ENCODE measurements around the gene UPB1.

UPB1 gene

GRCh38 chr22:24494528-24495364 is at the start of gene UPB1:
Gene UPB1, plus strand, starts transcription at chr22:24495332. Its CDS starts 72 bp downstream, at chr22:24495404.
- H3K27ac ChIP-seq (ENCODE audit: low read depth, low read length), result no peak within 1 kb of the TSS
- no peaks in the 10 kb centered on the region for H3K36me3 ChIP-seq (ENCODE audit: insufficient read depth, low read length)
- H3K4me3 ChIP-seq (ENCODE audit: low read depth in 1 of 2, low read length in 2 of 2), result no peak within 1 kb of the TSS
- no peaks in the 10 kb centered on the region for H3K4me1 ChIP-seq (ENCODE audit: insufficient read depth, low read length)
- no peak within 1 kb of the TSS for H3K9ac ChIP-seq (ENCODE audit: low read length)
- H3K27me3 ChIP-seq (ENCODE audit: control insufficient read depth in 1 of 2, insufficient read depth in 2 of 2, low read length in 2 of 2), result peaks cover 11 to 25% of the 10 kb centered on the region in 2 donors
- H3K9me3 ChIP-seq (ENCODE audit: low read length), result no peaks in the 10 kb centered on the region

- no peaks in the 10 kb centered on the region for H3K27me3 ChIP-seq (ENCODE audit: control insufficient read depth in 1 of 2, insufficient read depth in 2 of 2, low read length in 2 of 2)
- H3K9ac ChIP-seq (ENCODE audit: low read length), result no peak overlapping the region
- no peak overlapping the region for H3K27ac ChIP-seq (ENCODE audit: low read depth, low read length)
- no peaks in the 10 kb centered on the region for H3K4me1 ChIP-seq (ENCODE audit: insufficient read depth, low read length)
- no peak overlapping the region for H3K4me3 ChIP-seq (ENCODE audit: low read depth in 1 of 2, low read length in 2 of 2)
- H3K9me3 ChIP-seq (ENCODE audit: low read length), result no peaks in the 10 kb centered on the region
- H3K36me3 ChIP-seq (ENCODE audit: insufficient read depth, low read length), result no peaks in the 10 kb centered on the region
Measured at GRCh38 chr22:24445481-24446259, 49.5 kb upstream of the UPB1 start.

- no peak overlapping the region for H3K9ac ChIP-seq (ENCODE audit: low read length)
- no peaks in the 10 kb centered on the region for H3K9me3 ChIP-seq (ENCODE audit: low read length)
- no peaks in the 10 kb centered on the region for H3K27me3 ChIP-seq (ENCODE audit: control insufficient read depth in 1 of 2, insufficient read depth in 2 of 2, low read length in 2 of 2)
- H3K4me3 ChIP-seq (ENCODE audit: low read depth in 1 of 2, low read length in 2 of 2), result no peak overlapping the region
- no peaks in the 10 kb centered on the region for H3K4me1 ChIP-seq (ENCODE audit: insufficient read depth, low read length)
- no peaks in the 10 kb centered on the region for H3K36me3 ChIP-seq (ENCODE audit: insufficient read depth, low read length)
- H3K27ac ChIP-seq (ENCODE audit: low read depth, low read length), result no peak overlapping the region
Measured at GRCh38 chr22:24446260-24446611, 48.9 kb upstream of the UPB1 start.

- no peak overlapping the region for H3K27ac ChIP-seq (ENCODE audit: low read depth, low read length)
- no peak overlapping the region for H3K9ac ChIP-seq (ENCODE audit: low read length)
- H3K9me3 ChIP-seq (ENCODE audit: low read length), result no peaks in the 10 kb centered on the region
- H3K4me3 ChIP-seq (ENCODE audit: low read depth in 1 of 2, low read length in 2 of 2), result no peak overlapping the region
- H3K4me1 ChIP-seq (ENCODE audit: insufficient read depth, low read length), result peaks cover 3% of the 10 kb centered on the region
- H3K36me3 ChIP-seq (ENCODE audit: insufficient read depth, low read length), result no peaks in the 10 kb centered on the region
- H3K27me3 ChIP-seq (ENCODE audit: control insufficient read depth in 1 of 2, insufficient read depth in 2 of 2, low read length in 2 of 2), result no peaks in the 10 kb centered on the region
Measured at GRCh38 chr22:24450610-24451009, 44.5 kb upstream of the UPB1 start.

DNA sequence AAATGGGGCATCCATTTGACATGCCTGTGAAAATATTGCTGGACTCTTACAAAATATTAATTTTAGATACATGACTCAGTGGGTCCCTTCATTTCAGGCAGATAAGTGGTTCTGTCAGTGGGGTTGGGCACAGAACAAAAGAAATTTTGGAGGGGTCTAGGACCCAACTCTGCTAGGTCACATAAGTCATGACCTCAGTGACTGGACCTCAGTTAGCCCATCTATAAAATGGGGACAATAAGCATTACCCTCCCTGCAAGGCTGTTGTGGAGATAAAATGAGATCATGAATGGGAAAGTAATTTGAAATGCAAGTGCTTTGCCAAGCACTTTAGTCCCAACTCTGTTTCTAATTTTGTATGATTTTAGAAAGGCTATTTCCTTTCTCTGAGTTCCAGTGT is 44.0 kb upstream of the UPB1 start:
- Histone ChIP-seq H3K9ac (ENCODE audit: low read length) (no peak overlapping the region), H3K36me3 (ENCODE audit: insufficient read depth, low read length) (no peaks in the 10 kb centered on the region), H3K27ac (ENCODE audit: low read depth, low read length) (no peak overlapping the region), H3K4me1 (ENCODE audit: insufficient read depth, low read length) (peaks cover 8% of the 10 kb centered on the region), H3K9me3 (ENCODE audit: low read length) (no peaks in the 10 kb centered on the region), H3K4me3 (ENCODE audit: low read depth in 1 of 2, low read length in 2 of 2) (no peak overlapping the region), H3K27me3 (ENCODE audit: control insufficient read depth in 1 of 2, insufficient read depth in 2 of 2, low read length in 2 of 2) (no peaks in the 10 kb centered on the region)

DNA sequence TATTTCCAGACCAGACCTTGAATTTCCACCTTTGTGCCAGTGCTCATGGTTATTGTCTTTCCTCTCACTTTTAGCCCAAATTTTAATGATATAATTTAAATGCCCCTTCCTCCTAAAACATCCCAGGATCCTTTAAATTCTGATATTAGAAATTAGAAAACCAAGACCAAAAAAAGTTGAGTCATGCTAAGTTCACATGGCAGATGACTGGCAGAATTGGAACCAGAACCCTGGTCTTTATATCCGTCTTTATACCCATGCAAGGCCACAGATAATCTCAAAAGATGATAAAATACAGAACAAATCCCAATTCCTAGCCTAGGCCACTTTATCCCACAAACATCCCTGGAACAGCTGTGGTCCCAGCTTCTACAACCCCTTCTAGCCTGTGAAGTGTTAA is 41.3 kb upstream of the UPB1 start:
- H3K4me3 ChIP-seq (ENCODE audit: low read depth in 1 of 2, low read length in 2 of 2), result no peak overlapping the region
- H3K9me3 ChIP-seq (ENCODE audit: low read length), result no peaks in the 10 kb centered on the region
- H3K27ac ChIP-seq (ENCODE audit: low read depth, low read length), result no peak overlapping the region
- peaks cover 8% of the 10 kb centered on the region for H3K4me1 ChIP-seq (ENCODE audit: insufficient read depth, low read length)
- H3K9ac ChIP-seq (ENCODE audit: low read length), result no peak overlapping the region
- H3K36me3 ChIP-seq (ENCODE audit: insufficient read depth, low read length), result no peaks in the 10 kb centered on the region
- no peaks in the 10 kb centered on the region for H3K27me3 ChIP-seq (ENCODE audit: control insufficient read depth in 1 of 2, insufficient read depth in 2 of 2, low read length in 2 of 2)

- H3K36me3 ChIP-seq (ENCODE audit: insufficient read depth, low read length), result no peaks in the 10 kb centered on the region
- H3K4me1 ChIP-seq (ENCODE audit: insufficient read depth, low read length), result peaks cover 8% of the 10 kb centered on the region
Measured at GRCh38 chr22:24455039-24455438, 40.1 kb upstream of the UPB1 start.

GRCh38 chr22:24455751-24456426 is 39.2 kb upstream of the UPB1 start:
- no peaks in the 10 kb centered on the region for H3K9me3 ChIP-seq (ENCODE audit: low read length)
- H3K4me1 ChIP-seq (ENCODE audit: insufficient read depth, low read length), result peaks cover 8% of the 10 kb centered on the region
- no peaks in the 10 kb centered on the region for H3K27me3 ChIP-seq (ENCODE audit: control insufficient read depth in 1 of 2, insufficient read depth in 2 of 2, low read length in 2 of 2)
- no peak overlapping the region for H3K27ac ChIP-seq (ENCODE audit: low read depth, low read length)
- no peaks in the 10 kb centered on the region for H3K36me3 ChIP-seq (ENCODE audit: insufficient read depth, low read length)
- H3K9ac ChIP-seq (ENCODE audit: low read length), result no peak overlapping the region
- no peak overlapping the region for H3K4me3 ChIP-seq (ENCODE audit: low read depth in 1 of 2, low read length in 2 of 2)

More at GRCh38 chr22:24455039-24455438, 40.1 kb upstream of the UPB1 start:
- no peak overlapping the region for H3K27ac ChIP-seq (ENCODE audit: low read depth, low read length)
- no peak overlapping the region for H3K4me3 ChIP-seq (ENCODE audit: low read depth in 1 of 2, low read length in 2 of 2)
- H3K9ac ChIP-seq (ENCODE audit: low read length), result no peak overlapping the region
- no peaks in the 10 kb centered on the region for H3K9me3 ChIP-seq (ENCODE audit: low read length)
- H3K27me3 ChIP-seq (ENCODE audit: control insufficient read depth in 1 of 2, insufficient read depth in 2 of 2, low read length in 2 of 2), result no peaks in the 10 kb centered on the region

GRCh38 chr22:24457894-24458420 is 37.2 kb upstream of the UPB1 start:
- H3K4me3 ChIP-seq (ENCODE audit: low read depth in 1 of 2, low read length in 2 of 2), result no peak overlapping the region
- H3K9me3 ChIP-seq (ENCODE audit: low read length), result no peaks in the 10 kb centered on the region
- no peaks in the 10 kb centered on the region for H3K36me3 ChIP-seq (ENCODE audit: insufficient read depth, low read length)
- H3K9ac ChIP-seq (ENCODE audit: low read length), result no peak overlapping the region
- H3K4me1 ChIP-seq (ENCODE audit: insufficient read depth, low read length), result peaks cover 8% of the 10 kb centered on the region
- H3K27me3 ChIP-seq (ENCODE audit: control insufficient read depth in 1 of 2, insufficient read depth in 2 of 2, low read length in 2 of 2), result no peaks in the 10 kb centered on the region
- H3K27ac ChIP-seq (ENCODE audit: low read depth, low read length), result no peak overlapping the region

DNA sequence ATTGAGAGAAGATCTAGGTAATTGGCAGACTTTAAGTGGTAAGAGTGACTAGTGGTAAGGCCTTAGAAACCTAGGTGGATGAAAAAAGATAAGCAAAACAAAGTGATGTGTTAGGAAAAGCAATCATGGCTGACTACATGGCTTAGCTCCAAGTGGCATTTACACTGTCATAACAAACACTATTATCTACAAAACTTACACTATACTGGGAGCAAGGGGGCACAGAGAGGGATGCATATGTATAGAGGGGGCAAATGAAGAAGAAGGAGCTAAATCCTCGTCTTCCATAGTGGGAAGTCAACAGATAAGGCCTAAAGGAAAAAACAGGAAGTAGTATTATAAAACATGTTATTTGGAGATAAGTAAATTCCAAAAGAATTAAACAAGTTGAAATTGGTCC is 35.2 kb upstream of the UPB1 start:
- H3K9me3 ChIP-seq (ENCODE audit: low read length), result no peaks in the 10 kb centered on the region
- no peak overlapping the region for H3K9ac ChIP-seq (ENCODE audit: low read length)
- H3K4me1 ChIP-seq (ENCODE audit: insufficient read depth, low read length), result peaks cover 8% of the 10 kb centered on the region
- no peaks in the 10 kb centered on the region for H3K27me3 ChIP-seq (ENCODE audit: control insufficient read depth in 1 of 2, insufficient read depth in 2 of 2, low read length in 2 of 2)
- no peak overlapping the region for H3K27ac ChIP-seq (ENCODE audit: low read depth, low read length)
- H3K4me3 ChIP-seq (ENCODE audit: low read depth in 1 of 2, low read length in 2 of 2), result no peak overlapping the region
- no peaks in the 10 kb centered on the region for H3K36me3 ChIP-seq (ENCODE audit: insufficient read depth, low read length)

GRCh38 chr22:24460418-24461089 is 34.6 kb upstream of the UPB1 start:
- Histone ChIP-seq H3K9ac (ENCODE audit: low read length) (no peak overlapping the region), H3K36me3 (ENCODE audit: insufficient read depth, low read length) (no peaks in the 10 kb centered on the region), H3K27ac (ENCODE audit: low read depth, low read length) (no peak overlapping the region), H3K4me3 (ENCODE audit: low read depth in 1 of 2, low read length in 2 of 2) (no peak overlapping the region), H3K27me3 (ENCODE audit: control insufficient read depth in 1 of 2, insufficient read depth in 2 of 2, low read length in 2 of 2) (no peaks in the 10 kb centered on the region), H3K4me1 (ENCODE audit: insufficient read depth, low read length) (peaks cover 5% of the 10 kb centered on the region), H3K9me3 (ENCODE audit: low read length) (no peaks in the 10 kb centered on the region)

Data from muscle layer of colon (tissue), 2 donors.